NCI-H2227 (cell line): Measurements from ENCODE around the gene PRKCH.

ENCODE experiments used
- DNase-seq: peaks from one replicate; lab custom pipeline; 2025; ENCODE audit not compliant: unreplicated experiment; lab: John Stamatoyannopoulos, UW

PRKCH gene

DNA sequence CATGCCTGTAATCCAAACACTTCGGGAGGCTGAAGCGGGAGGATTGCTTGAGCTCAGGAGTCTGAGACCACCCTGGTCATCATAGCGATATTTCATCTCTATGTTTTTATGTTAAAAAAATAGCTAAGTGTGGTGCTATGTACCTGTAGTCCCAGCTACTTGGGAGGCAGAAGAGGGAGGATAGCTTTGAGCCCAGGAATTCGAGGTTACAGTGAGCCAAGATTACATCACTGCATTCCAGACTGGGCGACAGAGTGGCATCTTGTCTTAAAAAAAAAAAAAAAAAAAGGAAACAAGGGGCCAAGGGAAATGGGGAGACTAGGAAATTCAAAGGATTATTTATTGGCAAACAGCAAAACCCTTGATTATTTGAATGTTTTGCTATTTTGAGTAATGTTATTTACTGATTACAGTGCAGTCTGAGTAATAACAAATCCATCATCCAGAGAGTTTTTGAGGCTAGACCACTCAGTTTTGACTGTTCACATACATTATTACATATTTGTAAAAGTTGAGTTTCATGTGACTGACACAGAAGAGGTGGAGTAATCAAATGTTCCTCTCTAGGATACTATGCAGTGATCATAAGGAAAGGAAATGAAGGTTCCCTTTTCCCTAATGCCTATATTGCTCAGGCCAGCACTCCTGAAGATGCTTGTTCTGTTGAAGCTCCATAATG, 40.8 kb downstream of the PRKCH start:
- no peak for DNase-seq

DNA sequence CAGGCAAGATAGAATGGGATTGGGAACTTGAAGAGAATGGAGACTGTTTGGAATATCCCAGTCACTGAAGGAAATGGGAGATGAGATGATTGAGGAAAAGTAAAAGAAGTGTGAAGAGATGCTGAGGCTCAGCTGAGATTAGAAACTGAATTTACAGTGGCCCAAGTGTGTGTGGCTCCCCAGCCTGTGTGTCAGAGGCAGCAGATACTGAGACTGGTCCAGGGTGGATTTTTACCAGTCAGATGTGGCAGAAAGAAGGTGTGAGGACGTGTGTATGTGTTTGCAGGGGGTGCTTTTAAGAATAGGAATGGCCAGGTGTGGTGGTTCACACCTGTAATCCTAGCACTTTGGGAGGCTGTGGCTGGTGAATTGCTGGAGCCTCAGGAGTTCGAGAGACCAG, 42.9 kb downstream of the PRKCH start:
- DNase-seq: no peak

DNA sequence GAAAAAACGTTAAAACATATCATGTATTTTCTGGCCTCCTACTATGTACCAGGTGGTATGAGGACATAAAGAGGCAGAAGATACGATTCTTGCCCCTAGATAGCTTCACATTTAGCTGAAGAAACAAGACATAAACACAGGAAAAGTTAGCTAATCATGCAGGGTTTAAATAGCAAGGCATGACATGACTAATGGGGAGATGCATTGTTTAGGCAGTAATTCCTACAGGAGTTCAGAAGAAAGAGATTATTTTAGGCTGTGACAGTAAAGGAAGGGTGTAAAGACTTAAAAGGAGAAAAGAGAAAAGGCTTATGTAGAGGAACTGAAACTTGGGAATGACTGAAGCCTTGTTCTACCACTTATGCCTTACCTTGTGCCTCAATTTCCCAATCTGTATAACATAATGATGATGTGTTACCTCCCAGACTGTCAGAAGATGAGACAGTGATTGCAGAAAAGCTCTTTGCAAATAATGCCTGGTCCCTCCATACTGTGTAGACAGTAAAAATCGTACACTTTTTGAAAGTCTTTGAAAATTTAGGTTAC, 44.4 kb downstream of the PRKCH start:
- no peak for DNase-seq

DNA sequence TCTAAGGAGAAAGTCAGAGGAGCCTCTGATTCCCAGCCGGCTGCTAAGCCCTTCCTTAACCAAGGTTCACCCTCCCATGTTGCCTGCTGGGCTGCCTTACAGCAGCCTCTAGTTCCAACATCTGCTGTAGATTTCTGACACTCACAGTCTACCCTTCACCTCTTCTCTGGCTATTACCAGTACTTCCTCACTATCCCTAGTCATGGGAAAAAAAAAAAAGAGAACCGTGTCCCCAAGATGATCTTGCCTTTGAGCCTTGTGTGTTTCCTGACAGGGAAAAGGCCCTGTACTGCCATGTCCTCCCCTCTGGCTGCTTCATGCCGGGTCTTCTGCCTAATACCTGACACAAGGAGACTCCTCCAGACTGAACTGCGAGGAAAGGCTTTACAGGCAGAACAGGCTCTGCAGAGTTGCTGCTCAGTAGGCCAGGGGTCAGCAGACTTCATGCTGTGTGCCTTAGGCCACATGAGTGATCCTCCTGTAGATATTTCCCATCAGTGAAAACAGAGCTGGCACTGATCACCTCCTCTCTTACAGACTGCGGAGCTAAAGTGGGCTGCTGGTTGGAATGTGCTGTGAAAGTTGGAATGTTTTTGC, 46.8 kb downstream of the PRKCH start:
- no peak for DNase-seq

DNA sequence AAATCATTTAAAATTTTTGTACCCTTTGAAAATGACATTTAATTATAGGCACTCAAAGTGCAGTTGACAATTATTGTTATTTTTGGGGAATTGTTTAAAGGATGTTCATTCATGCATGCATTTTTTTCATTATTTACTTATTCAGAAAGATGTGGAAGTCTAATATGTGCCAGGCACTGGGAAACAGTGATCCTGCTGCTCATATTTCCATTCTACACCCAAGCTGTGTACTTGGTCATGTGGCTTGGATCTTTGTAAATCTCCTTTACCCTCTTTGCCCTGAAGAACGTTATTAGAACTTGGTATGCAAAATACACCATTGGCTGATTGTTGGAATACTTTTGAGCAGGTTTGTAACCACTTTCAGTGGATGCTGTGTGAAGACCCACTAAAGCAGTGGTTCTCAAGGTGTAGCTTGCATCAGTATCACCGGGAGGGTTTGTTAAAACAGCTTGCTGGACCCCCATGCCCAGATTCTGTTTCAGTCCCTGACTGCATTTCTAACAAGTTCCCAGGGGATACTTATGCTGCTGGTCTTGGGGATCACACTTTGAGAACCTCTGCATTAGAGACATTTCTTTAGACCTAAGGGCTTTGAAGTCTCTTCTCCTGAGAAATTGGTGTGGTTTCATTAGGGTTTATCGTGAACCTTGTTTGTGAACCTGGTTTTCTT, 47.5 kb downstream of the PRKCH start:
- DNase-seq: no peak

DNA sequence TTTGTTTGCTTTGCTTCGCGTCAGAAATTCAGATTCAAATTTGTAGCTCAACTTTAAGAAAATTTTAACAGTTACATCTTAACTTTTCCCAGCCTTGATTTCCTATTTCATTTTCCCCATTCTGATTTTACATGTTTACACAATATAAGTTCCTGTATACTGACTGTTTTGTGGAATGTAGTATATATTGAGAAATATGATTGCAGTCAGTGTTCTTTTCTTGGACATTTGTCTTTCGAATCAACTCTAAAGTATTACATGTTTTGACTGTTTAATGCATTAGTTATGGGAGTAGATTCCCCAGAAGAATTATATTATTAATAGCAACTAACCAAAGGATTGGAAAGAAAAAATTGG, 48.1 kb downstream of the PRKCH start:
- DNase-seq: no peak

DNA sequence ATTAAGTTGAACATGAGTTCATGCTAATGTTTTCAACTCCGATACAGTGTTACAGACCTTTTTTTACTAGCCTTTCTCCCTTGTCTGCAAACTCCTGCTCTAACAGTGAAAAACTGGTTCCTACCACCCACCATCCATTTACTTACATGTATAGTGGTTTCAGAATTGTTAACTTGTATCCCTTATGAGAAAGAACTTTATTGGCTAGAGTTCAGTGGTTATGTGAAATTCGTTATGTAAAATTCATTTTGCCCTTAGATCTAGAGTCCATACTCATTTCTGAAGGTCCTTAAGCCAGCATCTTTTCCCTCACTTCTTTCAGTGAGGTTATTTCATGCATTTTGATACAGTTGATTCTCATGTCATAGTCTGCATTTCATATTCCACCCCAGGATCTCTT, 51.0 kb downstream of the PRKCH start:
- DNase-seq: no peak

DNA sequence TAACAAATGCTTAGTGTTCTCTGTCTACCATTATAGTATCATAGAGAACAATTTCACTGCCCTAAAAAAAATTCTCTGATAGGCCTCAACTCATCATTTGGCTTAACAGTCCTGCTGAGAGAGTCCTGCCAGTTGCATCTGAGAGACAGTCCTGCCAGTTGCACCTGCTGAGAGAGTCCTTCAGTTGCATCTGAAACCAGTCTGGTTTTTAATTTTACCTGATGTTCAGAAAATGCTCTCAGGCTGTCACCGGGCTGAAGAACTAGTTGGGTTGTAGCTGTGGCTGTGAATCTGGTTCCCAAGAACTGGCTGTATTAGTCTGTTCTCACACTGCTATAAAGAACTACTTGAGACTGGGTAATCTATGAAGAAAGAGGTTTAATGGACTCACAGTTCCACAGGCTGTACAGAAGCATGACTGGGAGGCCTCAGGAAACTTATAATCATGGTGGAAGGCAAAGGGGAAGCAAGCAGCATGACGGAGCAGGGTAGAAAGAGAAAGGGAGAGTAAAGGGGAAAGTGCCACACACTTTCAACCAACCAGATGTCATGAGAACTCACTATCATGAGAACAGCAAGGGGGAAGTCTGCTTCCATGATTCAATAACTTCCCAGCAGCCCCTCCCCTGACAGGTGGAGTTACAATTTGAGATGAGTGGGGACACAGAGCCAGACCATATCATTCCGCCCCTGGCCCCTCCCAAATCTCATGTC, 51.6 kb downstream of the PRKCH start:
- DNase-seq: no peak

DNA sequence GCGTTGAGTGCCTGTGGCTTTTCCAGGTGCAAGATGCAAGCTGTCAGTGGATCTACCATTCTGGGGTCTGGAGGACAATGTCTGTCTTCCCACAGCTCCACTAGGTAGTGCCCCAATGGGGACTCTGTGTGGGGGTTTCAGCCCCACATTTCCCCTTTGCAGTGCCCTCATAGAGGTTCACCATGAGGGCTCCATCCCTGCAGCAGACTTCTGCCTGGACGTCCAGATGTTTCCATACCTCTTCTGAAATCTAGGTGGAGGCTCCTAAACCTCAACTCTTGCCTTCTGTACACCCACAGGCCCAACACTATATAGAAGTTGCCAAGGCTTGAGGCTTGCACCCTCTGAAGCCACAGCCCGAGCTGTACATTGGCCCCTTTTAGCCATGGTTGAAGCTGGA, 52.9 kb downstream of the PRKCH start:
- no peak for DNase-seq

DNA sequence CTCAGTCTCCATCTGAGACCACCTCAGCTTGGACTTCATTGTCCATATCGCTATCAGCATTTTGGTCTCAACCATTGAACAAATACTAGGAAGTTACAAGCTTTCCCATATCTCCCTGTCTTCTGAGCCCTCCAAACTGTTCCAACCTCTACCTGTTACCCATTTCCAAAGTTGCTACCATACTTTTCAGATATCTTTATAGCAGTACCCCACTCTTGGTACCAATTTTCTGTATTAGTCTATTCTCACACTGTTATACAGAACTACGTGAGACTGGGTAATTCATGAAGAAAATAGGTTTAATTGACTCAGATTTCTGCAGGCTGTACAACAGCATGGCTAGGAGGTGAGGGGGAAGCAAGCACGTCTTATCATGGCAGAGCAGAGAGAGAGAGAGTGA, 53.8 kb downstream of the PRKCH start:
- DNase-seq: no peak

DNA sequence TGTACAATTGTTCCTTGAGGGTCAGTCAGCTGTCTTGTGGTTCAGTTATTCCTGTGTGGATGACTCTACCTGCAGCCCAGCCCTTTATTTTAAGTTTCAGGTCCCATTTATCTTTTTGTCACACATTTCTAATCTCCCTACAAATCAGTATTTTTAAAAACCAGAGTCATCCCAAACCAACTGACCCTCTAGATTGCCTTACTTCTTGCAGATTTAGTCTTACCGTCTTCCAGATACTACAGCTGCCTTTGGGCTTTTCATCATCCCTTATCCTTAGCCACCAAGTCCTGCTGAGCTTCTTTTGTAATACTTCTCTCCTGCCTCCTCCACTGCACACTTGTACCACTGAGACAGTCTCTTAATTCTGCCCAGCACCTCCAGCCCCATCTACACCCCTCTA, 54.9 kb downstream of the PRKCH start:
- DNase-seq: no peak

DNA sequence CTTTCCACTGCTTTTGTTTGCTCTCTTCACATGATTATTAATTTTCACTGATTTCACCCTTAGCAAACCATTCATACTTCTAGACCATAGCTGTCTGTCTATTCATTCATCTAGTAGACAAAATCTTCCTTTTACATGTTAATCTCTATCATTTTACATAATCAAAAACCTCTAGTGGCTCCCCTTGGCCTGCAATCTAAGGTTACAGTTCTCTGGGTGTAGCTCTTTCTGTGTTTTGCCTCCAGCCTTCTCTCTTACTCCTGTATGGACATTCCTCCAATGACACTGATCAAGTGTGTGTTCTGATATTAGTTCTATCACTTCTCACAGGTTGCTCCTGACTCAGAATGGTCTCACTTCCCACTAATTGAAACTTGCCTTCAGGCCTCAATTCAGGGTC, 56.4 kb downstream of the PRKCH start:
- no peak for DNase-seq

DNA sequence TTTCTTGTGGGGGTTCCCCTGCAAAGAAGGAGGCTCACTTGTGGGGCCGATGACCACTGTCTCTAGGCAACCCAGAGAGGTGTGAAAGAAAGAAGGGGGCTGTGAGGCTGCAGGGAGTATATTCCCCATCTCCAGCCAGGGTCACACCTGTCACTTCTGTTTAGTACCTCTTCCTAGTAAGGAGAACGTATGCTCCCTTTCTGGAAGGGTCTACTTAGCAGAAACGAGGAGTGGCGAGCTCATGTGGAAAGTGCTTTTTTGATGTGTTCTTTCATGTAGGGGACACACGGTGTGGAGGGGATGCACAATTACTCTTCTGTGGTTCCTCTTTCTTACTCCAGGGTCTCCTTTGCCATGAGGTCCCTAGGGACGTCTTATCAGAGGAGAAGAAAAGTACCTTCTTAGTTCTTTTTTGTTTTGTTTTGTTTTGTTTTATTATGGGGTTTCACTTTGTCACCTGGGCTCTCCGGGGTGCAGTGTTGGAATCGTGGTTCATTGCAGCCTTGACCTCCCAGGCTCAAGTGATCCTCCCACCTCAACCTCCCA, 58.3 kb downstream of the PRKCH start:
- DNase-seq: no peak

DNA sequence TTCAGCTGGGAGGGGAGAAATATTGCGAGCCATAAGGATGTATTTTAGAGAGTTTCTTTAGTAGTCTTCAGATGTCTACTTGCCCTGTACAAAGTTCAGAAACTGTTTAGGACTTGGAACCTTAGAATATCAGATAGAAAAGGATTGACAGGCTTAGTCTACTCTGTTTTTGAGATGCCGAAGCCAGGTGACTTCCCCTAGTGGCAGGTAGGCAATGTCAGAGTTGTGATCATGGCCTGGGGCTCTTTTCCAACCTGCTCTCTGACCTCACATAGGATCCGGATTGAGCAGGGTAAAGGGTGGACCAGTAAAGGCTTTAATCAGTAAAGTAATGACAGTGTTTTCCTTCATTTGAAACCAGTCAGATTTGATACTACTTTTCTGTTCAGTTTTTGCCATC, 59.6 kb downstream of the PRKCH start:
- DNase-seq: no peak

DNA sequence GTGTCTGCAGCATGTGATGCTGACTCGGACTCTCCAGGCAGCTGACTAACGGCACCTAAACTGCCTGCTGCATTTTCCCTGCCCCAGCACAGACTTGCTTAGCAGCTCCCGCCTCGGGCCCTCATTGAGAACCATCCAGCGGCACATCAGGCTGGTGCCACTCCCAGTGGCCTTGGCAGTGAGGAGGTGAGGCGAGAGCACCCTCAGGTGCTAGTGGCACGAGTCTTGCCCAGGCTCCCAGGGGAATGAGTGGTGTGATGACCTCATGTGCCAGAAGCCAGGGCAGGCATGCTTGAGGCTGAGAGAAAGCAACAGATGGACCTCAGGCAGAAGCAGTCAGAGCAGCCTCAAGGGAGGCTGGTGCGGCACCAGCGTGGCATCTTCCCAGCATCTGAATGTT, 60.2 kb downstream of the PRKCH start:
- DNase-seq: no peak

DNA sequence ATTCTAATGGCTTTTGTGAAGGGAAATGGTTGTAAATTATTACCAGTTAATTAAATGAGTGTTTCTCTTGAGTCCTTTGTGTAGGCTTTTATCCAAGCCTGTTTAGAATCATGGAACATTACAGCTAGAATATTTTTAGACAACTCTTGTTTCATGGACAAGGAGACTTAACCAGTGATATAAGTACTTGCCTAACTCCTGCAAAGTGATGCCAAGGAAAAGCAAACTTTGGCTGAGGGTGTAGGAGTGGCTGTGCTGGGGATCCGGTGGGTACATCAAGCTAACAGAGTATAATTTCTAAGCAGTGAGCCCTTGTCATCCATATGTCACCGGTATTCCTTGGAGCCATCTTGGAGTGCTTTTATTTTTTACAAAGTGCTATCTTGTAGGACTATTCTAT, 61.5 kb downstream of the PRKCH start:
- DNase-seq: no peak

DNA sequence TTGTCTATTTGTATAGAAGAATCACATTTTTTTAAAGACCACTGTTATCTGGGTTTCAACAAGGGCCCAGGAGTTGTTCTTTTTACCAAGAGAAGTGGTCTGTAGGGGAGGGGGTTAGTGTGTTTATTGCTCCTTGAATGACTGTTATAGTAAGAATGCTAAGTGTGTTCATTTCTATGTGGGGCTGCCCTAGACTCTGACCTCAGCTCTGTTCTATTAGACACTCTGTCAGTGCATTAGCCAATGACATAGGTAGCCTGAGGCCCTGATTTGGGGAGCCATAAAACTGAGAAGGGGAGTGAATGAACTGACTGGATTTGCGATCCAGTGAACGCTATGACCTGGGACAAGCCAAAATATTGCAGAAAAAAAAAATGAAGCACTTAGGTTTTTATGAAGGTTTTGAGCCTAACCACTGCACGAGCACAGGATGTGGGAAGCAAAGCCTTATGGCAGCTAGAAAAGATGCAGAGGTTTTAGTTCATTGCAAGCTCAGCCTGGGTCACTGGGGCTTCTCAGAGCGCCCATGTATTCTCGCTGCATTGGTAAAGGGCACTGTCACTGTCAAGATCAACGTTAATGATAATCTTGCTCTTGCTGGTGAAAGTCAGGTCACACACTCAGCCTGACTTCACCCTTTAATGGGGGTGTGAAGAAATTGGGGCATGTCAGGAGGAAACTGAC, 63.8 kb downstream of the PRKCH start:
- no peak for DNase-seq

DNA sequence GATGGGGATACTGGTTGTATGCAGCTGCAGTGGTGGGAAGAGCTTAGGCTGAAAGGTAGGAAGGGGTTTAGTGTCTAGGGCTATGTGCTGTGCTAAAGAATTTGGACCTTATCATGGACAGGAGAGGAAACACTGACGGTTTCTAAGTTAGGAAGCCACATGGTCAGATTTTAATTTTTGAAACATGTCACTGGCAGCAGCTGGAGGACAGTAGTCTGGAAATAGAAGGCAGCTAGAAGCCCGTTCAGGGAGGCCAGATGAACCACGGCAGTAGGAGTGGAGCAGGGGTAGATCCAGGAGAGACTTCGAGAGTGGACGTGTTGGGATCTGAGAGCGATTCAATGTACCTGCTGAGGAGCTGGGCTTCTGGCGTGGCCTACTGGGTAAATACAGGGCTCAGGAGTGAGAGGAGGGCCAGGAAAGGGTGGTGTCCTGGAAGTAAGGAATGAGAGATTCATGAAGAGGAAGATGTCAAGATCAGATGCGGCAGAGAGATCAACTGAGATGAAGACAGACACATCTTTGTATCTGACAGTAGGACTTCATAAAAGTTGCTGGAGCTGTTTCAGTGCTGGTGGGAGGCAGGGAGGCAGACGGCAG, 64.9 kb downstream of the PRKCH start:
- DNase-seq: no peak

DNA sequence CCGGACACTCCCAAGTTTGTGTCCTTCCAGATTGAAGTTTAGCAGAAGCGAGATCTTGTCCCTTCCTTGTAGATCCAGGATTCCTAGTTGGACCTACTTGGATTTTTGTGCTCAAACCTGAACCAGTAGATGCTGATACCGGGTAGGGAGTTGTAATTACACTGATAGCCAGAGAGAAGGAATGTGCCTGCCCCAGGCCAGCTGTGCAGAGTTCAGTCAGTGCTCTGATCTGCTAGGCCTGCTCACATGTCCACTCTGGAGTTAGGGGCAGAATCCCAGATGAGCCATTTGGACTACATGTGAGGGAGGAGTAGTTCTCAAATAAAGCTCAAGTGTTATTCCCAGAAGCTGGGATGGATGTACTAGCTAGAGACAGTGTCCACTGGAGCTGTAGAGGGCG, 65.7 kb downstream of the PRKCH start:
- DNase-seq: no peak

DNA sequence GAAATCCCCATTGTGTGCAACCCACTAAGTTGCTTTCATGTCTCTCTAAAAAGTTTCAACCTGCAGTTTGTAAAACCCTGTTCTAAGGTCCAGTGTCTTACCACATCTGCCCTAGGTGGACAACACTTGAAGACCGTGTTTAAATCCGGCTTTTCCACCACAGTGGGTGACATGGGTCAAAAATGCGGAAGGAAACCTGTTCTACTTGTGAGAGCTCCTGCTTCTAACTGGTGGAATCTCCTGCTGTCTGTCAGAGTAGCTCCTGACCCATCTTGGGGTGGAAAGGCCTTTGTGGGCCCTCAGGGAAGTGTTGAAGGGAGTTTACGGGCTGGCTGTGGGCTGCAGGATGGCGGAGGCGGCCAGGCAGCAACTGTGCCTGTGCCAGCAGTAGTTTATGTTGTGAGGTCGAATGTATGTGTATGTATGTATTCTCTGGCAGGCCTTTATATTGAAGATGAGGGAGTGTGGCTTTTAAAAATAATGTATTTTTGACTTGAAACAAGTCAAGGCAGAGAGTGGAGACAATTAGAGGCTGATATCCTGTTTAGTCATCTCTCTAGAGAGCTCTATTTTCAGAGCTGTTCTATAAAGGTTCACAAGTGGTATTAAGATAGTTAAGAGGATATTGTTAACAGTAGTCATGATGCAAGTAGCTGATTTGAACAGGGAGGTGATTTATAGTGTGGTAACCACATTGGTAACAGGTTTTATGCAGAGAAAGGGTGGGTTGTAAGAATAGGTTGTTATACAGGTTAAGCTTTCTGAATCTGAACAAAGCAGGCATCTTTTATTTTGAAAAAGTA, 67.0 kb downstream of the PRKCH start:
- DNase-seq: no peak
